IPS DF 19.7 (cell line): Measurements from ENCODE around the gene GPANK1.

ENCODE experiments used
- DNase-seq: peaks from one replicate; pipeline ENCODE4 v3.0.0-alpha.2; 2013; ENCODE audit warnings: low read depth, low spot score

GPANK1 gene

DNA sequence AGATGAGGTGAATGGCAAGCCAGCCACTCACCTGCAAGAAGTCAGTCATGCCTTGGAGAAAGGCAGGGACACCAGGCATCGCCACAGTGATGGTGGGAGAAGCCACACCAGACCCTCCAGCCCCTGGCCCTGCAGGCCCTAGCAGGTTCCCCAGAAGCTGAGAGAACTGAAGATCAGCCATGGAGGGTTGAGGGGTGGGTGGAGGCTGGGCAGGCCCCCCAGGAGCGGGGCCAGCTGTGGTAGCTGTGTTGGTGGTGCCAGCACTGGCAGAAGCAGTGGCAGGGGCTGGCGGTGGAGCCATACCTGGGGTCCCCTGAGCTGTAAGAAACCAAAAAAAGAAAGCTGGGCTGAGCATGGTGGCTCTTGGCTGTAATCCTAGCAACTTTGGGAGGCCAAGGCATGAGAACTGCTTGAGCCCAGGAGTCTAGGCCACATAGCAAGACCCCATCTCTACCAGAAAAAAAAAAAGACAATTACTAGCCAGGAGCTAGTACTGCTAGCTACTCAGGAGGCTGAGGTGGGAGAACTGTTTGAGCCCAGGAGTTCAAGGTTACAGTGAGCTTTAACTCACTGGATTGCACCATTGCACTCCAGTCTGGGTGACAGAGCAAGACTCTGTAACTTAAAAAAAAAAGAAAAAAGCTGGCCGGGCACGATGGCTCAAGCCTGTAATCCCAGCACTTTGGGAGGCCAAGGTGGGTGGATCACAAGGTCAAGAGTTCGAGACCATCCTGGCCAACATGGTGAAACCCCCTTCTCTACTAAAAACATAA lies 21.8 kb downstream of the GPANK1 start:
- DNase-seq: no peak

DNA sequence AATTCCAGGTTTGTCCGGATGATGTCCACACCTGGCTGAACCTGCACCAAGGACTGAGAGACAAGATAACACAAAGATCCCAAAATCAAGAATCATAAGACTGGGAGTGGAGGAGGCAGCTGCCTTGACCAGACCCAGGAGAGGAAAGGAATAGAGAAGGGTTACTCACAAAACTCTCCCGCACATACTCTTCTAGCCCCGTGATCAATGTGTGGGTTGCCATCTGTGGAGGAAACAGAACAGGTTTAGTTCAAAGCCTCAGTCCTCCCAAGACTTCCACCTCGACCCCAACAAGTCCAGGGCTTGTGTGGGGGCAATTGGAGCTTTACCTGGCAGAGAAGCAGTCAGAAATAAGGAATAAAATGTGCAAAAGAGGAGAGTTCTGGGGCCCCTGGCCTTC lies 23.4 kb downstream of the GPANK1 start:
- no peak for DNase-seq

DNA sequence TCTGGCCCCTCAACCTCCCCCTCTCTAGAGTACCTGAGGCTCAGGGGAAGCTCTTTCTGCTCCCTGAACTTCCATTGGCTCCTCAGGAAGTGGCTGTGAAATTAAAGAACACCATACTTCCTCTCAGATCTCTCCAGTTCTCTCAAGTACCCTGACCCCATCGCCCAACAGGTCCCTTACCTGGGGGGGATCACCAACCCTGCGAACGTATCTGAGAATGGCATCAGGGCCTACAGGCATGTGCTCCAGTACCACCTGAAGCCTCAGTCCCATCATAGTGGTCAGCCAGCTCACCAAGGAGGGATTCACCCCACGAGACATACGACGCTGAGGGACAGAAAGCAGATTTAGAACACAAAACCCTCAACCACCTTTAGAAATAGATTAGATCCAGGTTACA lies 24.2 kb downstream of the GPANK1 start:
- no peak for DNase-seq

DNA sequence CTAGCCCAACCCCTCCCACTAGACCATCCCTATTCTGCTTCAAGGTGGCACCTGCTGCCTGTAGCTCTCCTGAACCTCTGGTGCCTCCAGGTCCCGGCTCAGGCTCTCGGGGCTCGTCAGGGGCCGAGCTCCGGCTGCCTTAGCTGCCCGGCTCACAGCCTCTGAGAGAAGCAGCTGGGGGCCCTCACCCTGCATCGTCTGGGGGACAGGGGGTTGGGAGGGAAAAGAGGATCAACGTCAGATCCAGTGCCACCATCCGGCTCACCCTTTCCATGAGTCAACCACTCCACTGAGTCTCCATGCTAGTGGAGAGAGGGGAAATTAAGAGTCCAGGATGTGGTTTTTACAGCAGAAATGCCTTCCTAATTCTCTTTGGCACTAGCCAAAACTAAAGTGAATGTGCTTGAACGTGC lies 25.3 kb downstream of the GPANK1 start:
- no peak for DNase-seq

DNA sequence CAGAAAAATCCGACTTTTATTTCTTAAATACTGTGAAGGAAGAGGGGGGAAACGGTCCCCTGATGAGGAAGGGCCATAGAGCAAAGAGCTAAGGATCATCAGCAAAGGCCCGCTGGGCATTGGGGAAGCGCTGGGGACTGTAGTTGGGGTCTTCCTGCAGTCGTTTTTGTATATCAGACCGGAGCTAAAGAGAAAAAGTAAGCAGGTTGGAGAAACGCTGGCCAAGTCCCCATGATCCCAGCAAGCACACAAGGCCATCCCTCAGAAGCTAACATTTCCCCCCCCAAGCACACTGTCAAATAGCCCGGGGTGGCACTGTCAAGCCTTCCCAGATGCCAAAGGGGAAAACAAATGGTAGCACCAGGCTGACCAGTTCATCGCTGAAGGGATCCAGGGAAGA lies 25.8 kb downstream of the GPANK1 start:
- no peak for DNase-seq

DNA sequence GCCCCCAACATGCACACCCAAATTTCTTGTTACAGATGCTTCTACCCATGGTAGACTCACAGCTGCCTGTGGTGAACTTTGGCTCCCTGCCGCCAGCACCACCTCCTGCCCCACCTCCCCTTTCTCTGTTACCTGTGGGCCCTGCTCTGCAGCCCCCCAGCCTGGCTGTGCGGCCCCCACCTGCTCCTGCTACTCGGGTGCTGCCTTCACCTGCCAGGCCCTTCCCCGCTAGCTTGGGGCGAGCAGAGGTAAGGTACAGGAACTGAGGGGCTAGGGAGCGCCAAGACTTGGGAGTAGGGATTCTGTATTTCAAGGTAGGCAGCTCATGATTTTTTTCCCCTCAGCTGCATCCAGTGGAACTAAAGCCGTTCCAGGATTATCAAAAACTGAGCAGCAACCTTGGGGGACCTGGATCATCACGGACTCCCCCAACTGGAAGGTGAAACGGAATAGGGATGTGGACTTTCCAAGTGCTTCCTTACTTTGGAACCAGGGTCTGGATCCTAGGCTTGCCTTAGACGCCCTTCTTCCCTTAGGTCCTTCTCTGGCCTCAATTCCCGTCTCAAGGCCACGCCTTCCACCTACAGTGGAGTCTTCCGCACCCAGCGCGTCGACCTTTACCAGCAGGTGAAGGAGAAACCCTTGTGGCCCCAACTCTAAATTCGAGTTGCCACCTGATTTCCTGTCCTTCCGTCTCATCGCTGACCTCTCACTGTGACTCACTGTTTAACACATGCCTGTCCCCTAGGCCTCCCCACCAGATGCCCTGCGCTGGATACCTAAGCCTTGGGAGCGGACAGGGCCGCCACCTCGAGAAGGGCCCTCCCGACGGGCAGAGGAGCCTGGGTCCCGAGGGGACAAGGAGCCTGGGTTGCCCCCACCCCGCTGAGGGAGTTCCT lies 27.9 kb downstream of the GPANK1 start:
- DNase-seq: no peak

DNA sequence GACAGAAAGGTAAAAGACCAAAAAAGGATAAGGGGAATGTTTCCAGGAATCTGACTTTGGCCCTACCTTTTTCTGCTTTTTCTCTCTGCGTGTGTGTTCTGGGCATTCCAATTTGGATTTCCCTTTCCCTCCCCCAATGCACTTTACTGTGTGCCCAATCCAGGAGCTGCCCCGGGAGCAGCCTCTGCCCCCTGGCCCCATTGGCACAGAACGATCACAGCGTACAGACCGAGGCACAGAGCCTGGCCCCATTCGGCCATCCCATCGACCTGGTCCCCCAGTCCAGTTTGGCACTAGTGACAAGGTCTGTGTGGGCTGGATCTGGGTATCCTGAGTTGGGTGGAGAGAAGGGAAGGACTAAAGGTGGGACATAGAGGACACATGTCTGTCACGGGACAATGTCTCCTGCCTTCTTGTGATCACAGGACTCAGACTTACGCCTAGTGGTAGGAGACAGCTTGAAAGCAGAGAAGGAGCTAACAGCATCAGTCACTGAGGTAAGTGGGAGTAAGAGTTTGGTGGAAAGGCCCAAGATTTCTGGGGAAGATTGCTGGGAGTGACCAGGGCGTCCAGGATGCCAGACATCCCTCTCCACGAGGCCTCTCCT lies 29.7 kb downstream of the GPANK1 start:
- no peak for DNase-seq

DNA sequence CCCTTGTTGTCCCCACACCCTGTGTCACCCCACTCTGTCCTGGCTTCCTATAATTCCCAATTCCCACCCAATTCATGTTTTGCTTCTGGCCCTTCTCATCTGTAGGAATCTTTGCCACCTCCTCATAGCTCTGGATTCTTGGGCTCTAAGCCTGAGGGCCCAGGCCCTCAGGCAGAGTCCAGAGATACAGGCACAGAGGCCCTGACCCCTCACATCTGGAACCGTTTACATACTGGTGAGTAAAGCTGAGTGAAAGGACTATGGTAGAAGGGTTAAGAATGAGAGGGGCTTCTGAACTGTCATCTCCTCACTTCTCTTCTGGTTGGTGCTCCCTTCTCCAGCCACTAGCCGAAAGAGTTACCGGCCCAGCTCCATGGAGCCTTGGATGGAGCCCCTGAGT lies 30.7 kb downstream of the GPANK1 start:
- no peak for DNase-seq

DNA sequence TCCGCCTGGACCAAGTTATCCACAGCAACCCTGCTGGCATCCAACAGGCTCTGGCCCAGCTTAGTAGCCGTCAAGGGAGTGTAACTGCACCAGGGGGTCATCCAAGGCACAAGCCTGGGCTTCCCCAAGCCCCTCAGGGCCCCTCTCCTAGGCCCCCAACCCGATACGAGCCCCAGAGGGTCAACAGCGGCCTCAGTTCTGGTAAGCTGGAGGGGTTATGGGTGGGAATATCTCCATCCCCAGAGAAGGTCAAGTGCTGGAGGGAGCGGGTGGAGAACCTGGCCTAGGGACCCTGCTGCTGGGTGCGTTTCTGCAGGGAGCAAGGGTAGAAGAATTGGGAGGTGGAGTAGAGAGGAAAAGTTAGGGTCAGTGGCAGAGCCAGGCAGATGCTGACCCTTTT lies 31.4 kb downstream of the GPANK1 start:
- DNase-seq: no peak

DNA sequence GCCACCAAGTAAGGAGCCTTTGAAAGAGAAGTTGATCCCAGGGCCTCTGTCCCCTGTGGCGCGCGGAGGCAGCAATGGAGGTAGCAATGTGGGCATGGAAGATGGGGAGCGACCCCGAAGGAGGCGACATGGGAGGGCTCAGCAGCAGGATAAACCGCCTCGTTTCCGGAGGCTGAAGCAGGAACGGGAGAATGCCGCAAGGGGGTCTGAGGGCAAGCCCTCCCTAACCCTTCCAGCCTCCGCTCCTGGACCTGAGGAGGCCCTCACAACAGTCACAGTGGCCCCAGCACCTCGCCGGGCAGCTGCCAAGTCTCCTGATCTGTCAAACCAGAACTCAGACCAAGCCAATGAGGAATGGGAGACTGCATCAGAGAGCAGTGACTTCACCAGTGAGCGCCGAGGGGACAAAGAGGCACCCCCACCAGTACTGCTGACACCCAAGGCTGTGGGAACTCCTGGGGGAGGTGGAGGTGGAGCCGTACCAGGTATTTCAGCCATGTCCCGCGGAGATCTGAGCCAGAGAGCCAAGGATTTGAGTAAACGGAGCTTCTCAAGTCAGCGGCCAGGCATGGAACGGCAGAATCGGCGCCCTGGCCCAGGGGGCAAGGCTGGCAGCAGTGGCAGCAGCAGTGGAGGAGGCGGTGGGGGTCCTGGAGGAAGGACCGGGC lies 32.4 kb downstream of the GPANK1 start:
- DNase-seq: no peak

DNA sequence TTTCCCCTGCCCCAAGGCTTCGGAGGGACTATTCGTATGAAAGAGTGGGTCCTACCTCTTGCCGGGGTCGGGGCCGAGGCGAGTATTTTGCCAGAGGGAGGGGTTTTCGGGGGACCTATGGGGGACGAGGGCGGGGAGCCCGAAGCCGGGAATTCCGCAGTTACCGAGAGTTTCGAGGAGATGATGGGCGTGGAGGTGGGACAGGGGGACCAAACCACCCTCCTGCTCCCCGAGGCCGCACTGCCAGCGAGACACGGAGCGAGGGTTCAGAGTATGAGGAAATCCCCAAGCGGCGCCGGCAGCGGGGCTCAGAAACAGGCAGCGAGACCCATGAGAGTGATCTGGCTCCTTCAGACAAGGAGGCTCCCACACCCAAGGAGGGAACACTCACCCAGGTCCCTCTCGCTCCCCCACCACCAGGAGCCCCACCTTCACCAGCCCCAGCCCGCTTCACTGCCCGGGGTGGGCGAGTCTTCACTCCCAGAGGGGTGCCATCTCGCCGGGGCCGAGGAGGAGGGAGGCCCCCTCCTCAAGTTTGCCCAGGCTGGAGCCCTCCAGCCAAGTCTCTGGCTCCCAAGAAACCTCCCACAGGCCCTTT lies 33.0 kb downstream of the GPANK1 start:
- DNase-seq: no peak

DNA sequence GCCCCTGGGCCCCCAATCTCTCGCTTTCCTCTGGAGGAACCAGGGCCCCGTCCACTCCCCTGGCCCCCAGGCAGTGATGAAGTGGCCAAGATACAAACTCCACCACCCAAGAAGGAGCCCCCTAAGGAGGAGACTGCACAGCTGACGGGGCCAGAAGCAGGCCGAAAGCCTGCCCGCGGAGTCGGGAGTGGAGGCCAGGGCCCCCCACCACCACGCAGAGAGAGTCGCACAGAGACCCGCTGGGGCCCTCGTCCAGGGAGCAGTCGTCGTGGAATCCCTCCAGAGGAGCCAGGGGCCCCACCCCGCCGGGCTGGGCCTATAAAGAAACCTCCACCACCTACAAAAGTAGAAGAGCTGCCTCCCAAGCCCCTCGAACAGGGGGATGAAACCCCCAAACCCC lies 33.6 kb downstream of the GPANK1 start:
- DNase-seq: no peak

DNA sequence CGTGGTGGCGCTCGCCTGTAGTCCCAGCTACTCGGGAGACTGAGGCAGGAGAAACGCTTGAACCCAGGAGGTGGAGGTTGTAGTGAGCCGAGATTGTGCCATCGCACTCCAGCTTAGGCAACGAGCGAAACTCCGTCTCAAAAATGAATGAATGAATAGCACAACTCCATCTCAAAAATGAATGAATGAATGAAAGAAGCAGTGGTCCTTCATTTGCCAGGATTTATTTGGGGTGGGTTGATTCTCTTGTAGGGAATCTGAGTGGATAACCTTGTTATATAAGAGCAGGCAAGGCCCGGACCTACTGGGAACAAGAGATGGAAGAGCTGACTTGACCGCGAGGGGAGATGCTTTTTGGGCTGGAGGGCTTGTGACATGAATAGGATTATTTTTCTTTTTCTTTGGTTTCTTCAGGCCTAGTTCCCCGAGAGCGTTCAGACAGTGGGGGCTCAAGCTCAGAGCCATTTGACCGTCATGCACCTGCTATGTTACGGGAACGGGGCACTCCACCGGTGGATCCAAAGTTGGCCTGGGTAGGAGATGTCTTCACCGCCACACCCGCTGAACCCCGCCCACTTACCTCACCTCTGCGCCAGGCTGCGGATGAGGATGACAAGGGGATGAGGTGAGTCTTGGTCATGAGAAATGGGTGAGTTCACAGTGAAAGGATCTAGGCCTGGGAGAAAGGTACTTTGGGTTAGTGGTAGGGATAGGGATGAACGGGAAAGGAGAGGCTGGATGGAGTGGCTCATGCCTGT lies 34.4 kb downstream of the GPANK1 start:
- no peak for DNase-seq

DNA sequence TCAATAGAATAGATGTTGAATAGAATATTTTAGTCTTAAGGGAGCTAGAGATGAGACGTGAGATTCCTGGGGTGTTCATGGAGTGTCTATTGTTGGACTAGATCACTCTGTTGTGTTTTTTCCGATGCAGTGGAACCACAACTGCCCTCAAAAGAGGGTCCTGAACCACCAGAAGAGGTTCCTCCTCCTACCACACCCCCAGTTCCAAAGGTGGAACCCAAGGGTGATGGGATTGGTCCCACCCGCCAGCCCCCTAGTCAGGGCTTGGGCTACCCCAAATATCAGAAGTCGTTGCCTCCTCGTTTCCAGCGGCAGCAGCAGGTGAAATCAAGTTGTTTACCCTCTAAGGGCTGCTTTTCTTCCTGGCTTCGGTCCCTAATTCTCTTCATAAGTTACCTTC lies 35.8 kb downstream of the GPANK1 start:
- DNase-seq: no peak

DNA sequence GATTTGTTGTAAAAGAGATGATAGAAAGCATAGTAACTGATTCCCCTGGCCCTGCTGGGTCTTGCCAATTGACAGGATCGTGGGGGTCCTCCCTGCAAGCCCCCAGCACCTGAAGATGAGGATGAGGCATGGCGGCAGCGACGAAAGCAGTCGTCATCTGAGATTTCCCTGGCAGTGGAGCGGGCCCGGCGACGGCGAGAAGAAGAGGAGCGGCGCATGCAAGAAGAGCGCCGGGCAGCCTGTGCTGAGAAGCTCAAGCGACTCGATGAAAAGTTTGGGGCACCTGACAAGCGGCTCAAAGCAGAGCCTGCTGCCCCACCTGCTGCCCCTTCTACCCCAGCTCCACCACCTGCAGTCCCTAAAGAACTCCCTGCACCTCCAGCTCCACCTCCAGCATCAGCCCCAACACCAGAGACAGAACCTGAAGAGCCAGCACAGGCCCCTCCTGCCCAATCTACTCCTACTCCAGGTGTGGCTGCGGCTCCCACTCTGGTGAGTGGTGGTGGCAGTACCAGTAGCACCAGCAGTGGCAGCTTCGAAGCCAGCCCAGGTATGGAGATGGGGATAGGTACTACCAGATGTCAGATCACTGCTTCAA lies 37.0 kb downstream of the GPANK1 start:
- DNase-seq: no peak

DNA sequence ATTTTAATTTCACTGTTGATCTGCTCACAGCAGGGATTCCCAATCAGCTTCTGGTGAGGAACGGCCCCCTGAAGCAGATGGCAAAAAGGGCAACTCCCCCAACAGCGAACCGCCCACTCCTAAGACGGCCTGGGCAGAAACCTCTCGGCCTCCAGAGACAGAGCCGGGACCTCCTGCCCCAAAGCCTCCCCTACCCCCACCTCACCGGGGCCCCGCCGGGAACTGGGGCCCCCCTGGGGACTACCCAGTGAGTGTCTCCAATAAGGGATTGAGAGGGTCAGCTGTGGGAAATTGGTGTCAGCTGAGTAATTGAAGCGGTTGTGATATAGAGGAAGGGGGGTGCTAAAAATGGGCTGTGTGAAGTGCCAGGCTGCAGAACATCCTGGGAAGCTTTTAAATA lies 37.8 kb downstream of the GPANK1 start:
- no peak for DNase-seq

DNA sequence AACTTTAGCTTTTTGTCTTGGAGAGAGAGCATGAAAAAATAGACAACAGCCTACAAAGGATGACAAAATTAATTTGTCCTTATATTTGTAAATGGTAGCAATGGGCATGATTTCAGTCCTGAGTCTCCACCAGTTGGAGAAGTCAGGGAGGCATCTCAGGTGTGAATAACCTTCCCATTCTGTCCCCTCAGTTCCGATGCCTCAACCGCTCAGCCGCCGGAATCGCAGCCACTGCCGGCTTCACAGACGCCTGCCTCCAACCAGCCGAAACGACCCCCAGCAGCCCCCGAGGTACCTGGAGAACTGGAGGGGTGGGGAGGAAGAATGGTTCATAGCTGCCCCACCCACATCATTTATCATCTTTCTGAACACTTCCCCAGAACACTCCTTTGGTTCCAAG lies 40.7 kb downstream of the GPANK1 start:
- no peak for DNase-seq

DNA sequence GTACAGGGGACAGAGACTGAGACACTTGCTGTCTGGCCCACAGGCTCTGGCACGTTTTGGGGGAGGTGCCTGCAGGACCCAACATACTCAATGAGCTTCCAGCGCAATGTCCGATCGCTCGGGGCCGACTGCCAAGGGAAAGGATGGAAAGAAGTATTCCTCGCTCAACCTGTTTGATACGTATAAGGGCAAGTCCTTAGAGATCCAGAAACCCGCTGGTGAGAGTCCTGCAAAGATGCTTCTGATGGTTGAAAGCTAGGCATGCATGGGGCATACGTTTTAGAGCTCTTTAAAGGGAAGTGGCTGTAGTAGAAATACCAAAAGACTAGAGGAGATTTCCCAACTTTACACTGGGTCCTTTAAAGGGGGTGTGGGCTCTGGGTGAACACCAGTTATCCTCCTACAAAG lies 42.1 kb downstream of the GPANK1 start:
- DNase-seq: no peak

DNA sequence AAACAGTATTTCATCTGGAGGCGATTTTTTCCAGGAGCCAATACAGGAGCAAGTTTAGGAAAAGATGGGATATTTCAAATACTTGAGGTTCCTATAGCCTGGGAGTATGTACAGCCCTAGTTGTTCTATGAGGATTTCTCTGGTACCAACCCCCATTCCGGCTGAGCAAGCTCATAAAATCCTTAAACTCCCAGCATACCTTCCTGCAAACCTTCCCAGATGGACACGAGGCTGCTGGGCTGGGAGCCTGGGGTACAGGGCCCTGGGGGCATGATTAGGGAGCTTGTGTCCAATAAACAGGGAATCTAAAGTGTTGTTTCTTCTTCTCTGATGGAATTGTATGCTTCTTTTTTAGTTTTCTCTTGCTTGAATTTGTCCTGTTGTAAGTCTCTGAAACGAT lies 42.8 kb downstream of the GPANK1 start:
- DNase-seq: no peak

DNA sequence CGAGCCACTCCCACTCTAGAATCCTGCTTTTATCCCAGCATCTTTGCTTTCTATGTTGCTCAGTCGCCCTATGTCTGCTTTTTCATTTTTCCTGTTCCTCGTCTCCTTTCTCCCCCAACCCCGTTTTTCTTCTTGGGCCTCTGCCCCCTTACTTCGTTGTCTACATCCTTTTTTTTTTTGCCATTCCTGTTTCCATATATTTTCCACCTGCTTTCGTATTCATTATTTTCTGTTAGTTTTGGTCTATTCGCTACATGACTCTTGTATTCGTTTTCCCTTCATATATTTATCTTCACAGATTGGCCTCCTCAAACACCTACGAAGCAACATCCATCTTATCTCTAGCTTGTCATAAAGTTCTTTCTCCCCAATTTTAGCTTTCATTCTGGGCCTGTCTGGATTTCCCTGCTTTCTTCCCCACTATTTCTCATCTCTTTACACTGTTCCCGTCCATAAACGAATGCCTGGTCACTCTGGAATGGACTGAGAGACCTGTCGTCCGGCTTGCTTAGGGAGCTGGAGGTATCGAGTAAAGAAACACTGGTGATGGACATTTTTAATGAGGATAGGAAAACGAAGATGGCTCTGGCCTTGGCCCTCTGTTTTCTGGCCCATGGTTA lies 43.4 kb downstream of the GPANK1 start:
- DNase-seq: no peak
